GM18951 (cell line): ENCODE measurements around the gene LAPTM5.

Experiments
- POLR2A ChIP-seq: IDR thresholded peaks from 4 replicates; pipeline ENCODE4 v1.6.1; 2011; ENCODE audit warnings: mild to moderate bottlenecking; ENCODE audit not compliant: insufficient read length, insufficient read depth; ENCODE audit errors: extremely low read depth
- in situ Hi-C: fragments of 300-500 bp; cut with MboI; formaldehyde crosslinking; loops from one replicate; pipeline ENCODE4 v1.12.0; 2022; ENCODE audit warnings: low sequenced_read_pairs, mixed read lengths, inconsistent platforms; ENCODE audit not compliant: unreplicated experiment

The LAPTM5 gene

DNA sequence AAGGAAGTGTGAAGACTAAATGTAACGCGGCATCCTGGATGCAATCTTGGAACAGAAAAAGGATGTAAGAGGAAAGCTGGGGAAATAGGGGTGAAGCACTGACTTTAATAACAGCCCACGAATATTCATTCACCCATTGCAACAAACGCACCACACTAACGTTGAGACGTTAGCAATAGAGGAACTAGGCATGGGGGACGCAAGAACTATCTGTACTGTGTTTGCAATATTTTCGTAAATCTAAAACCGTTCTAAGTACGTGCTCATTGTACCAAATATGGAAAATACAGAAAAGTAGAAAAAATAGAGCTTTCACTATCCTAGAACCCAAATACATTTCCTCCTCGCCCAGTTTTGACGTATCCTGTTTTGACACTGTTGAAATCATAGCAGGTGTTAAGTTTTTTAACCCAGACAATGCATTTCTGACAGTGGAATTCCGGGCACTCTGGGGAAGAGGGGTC lies 3.9 kb downstream of the LAPTM5 start:
- in situ Hi-C loops, result no loop called here
- TF ChIP-seq POLR2A, result peak; percentile 50

DNA sequence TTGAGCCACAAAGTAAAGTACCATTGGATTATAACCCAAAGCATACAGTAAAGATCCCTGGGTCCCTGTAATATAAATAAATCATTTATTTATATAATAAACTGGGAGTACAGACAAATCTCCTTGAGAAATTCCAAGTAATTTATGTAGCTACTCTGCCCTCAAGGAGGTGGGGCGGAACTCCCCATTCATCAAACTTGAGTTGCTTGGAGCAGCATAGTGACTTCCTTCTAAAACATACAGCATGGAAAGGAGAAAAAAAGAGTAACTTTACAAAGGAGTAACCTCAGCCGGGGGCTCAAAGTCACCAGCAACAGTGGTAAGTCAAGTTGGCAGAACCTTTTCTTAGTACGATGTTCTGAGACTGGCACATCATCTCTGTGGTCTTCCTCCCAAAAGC lies 4.5 kb downstream of the LAPTM5 start:
- in situ Hi-C loops, result no loop called here
- TF ChIP-seq POLR2A, result no peak

GRCh38 chr1:30752651-30752908 lies 5.0 kb downstream of the LAPTM5 start:
- TF ChIP-seq POLR2A, result no peak
- in situ Hi-C loops, result no loop called here

GRCh38 chr1:30751830-30752650 lies 5.5 kb downstream of the LAPTM5 start:
- in situ Hi-C loops, result no loop called here
- peak; percentile 41 for TF ChIP-seq POLR2A

DNA sequence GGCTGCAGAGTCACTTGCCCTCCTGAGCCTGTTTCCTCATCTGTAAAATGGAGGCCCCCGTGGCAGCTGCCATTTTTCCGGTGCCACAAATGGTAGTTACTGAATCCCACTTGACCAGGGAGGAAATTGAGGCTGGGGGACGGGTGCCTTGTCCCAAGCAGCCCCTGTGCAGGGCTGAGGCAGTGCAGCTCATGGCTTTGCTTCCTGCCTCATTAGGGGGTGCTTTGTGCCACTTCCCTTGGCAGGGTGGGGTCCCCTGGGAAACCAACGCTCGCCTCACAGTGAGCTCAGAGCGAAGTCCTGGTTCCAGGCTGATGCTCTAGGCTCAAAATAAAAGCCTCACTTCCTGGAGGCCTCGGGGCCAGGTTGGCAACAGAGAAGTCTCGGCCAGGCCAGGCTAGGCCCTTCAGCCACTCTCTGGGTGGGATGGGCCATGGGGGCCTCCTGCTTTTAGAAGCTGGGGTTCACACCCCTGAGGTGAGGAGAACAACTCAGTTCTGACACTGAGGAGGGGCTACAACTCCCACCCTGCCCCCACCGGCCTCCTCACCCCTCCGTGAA lies 6.8 kb downstream of the LAPTM5 start:
- TF ChIP-seq POLR2A, result no peak
- in situ Hi-C loops, result no loop called here

DNA sequence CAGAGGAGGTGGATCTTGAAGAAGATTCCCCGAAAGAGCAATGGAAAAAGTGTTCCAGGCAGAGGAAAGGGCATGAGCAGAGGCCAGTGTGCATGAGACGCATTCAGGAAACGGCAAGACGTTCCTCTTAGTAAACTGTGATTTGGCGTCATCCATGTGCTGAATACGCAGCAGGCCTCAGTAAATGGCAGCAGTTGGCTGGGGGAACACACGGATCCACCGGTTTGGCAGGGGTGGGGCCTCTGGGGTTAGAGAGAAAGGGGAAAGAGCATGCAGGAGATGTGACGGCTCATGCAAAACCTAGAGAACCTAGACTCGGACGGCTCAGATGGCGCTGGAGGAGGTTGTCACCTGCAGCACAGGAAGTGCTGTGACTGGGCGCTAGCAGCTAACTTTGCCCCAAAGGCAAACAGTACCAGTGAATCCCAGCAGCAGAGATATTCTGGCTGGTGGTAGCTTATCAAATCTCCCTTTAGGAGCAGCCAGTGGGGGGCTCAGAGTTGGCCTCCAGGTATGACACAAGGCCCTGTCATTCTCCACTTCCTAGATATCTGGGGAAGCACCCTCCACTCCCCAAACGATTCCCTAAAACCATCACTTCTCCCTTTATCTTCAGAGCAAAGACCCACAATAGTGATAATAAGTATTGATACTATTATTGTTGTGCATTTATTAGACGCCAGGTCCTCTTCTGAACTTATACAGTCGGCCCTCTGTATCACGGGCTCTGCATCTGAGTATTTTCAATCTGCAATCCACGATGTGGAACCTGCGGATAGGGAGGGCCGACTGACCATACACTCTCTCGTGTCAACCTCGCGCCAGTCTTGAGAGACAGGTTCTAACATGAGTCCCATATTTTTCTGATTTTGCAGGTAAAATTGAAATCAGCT lies 7.6 kb downstream of the LAPTM5 start:
- peak; percentile 65 for TF ChIP-seq POLR2A
- in situ Hi-C loops, result no loop called here

- in situ Hi-C loops, result no loop called here
- TF ChIP-seq POLR2A, result no peak
Observed at GRCh38 chr1:30748699-30749401, 8.7 kb downstream of the LAPTM5 start.

- in situ Hi-C loops, result no loop called here
- peak; percentile 49 for TF ChIP-seq POLR2A
Observed at GRCh38 chr1:30748098-30748698, 9.4 kb downstream of the LAPTM5 start.

DNA sequence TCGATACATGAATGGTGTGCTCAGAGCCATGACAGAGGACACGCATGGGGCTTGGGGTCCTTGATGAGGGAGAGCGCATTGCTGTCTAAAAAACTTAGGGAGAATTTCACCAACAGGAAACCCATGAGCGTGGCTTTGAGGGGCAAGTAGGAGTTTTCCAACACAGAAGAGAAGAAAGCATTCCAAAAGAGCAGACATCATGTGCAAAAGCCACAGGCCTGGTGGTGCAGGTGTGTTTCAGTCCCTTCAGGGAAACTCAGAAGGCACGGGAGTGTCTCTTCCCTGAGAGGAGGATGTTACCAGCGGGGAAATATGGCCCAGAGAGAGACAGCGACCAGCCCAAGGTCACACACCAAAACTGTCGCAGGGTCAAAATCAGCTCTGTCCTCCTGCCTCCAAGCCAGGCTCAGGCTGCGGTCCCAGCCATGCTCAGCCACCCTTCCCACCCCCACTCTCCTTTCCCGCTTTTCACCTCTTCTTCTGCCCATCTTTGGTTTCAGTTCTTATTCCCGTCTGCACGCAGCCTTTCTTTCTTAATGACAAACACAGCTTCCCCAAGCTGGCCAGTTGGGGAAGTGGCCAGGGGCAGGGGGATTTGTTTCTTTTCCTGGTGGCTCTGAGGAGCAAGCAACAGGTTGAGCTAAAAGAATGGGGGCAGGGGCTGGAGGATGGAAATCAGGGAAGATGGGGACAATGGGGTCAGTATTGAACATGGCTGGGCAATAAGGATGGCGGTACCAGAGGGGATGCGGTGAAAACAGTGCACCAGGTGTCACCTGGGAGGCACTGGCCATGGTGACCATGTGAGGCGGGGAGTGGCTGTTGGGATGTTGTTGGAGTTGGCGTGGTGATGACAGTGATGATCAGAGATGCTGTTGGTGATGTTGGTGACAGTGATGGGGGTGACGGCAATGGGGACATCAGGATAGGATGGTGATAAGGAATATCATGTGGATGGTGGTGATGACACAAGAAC lies 10.3 kb downstream of the LAPTM5 start:
- in situ Hi-C loops, result no loop called here
- peak; percentile 31 for TF ChIP-seq POLR2A

DNA sequence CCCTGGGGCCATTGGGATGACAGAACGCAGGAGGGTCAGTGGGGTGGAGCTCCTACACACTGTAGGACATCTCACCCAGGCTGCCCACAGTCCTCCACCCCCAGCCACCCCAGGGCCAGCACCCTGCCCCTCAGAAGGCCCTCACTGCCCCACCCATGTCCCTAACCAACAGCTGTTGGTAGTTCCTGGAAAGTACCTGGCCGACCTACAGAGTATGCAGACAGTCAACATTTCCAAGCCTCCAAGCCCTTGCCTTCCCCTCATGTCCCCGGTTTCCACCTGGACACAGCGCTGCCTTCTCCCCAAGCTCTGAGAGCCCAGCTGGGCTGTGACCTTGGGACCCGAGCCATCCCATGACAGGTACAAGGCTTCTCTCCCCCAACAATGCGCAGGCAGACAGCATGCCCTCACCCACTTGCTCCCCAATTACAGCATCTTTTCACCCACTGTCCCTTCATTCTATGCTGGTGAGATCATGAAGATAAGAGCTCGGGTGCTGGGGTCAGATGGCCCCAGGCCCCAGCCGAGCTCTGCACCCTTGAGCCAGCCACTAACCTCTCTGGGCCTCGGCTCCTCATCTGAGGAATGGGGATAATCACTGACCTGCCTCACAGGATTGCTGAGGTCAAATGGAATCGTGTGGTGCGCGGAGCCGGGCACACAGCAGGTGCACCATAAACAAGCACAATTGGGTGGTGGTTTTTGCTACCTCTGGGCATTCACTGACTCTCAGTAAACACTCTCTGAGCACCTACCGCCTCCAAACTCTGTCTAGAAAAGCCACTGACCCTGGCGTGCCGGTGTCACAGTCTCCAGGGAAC lies 11.2 kb downstream of the LAPTM5 start:
- peak; percentile 30 for TF ChIP-seq POLR2A
- in situ Hi-C loops, result no loop called here

GRCh38 chr1:30745834-30746208 lies 11.8 kb downstream of the LAPTM5 start:
- TF ChIP-seq POLR2A, result peak; percentile 23
- in situ Hi-C loops, result no loop called here
